Measurements from ENCODE around the gene C16orf74.
A peak's percentile ranks its signal among the peaks of the same experiment; 100 is the strongest.

C16orf74 gene

GRCh38 chr16:85746460-85747215, 4.3 kb downstream of the C16orf74 start:
- DNase-seq: no peak

- DNase-seq: no peak
Measured at GRCh38 chr16:85738923-85739715, 11.8 kb downstream of the C16orf74 start.

GRCh38 chr16:85736921-85737320, 14.0 kb downstream of the C16orf74 start:
- DNase-seq: no peak

- no peak for DNase-seq
Measured at GRCh38 chr16:85735946-85736345, 14.9 kb downstream of the C16orf74 start.

- no peak for DNase-seq
Measured at GRCh38 chr16:85735225-85735635, 15.7 kb downstream of the C16orf74 start.

- no peak for DNase-seq
Measured at GRCh38 chr16:85734311-85735017, 16.4 kb downstream of the C16orf74 start.

- DNase-seq: no peak
Measured at GRCh38 chr16:85733839-85734170, 17.1 kb downstream of the C16orf74 start.

- no peak for DNase-seq
Measured at GRCh38 chr16:85733155-85733838, 17.6 kb downstream of the C16orf74 start.

GRCh38 chr16:85731179-85731578, 19.7 kb downstream of the C16orf74 start:
- no peak for DNase-seq

- DNase-seq: no peak
Measured at GRCh38 chr16:85730186-85730465, 20.8 kb downstream of the C16orf74 start.

GRCh38 chr16:85729452-85730185, 21.3 kb downstream of the C16orf74 start:
- DNase-seq: no peak

- DNase-seq: no peak
Measured at GRCh38 chr16:85728879-85729278, 22.0 kb downstream of the C16orf74 start.

- DNase-seq: no peak
Measured at GRCh38 chr16:85724936-85725335, 26.0 kb downstream of the C16orf74 start.

- no peak for DNase-seq
Measured at GRCh38 chr16:85724126-85724879, 26.6 kb downstream of the C16orf74 start.

- peak; percentile 28 for DNase-seq
Measured at GRCh38 chr16:85722128-85722893, 28.6 kb downstream of the C16orf74 start.

- DNase-seq: no peak
Measured at GRCh38 chr16:85720302-85720637, 30.6 kb downstream of the C16orf74 start.

- DNase-seq: no peak
Measured at GRCh38 chr16:85719605-85720301, 31.1 kb downstream of the C16orf74 start.

- DNase-seq: no peak
Measured at GRCh38 chr16:85718682-85719081, 32.2 kb downstream of the C16orf74 start.

- no peak for DNase-seq
Measured at GRCh38 chr16:85718153-85718477, 32.8 kb downstream of the C16orf74 start.

- DNase-seq: no peak
Measured at GRCh38 chr16:85717393-85718152, 33.3 kb downstream of the C16orf74 start.
